ENCODE data around the gene STON2.
"Not testable (repeated sequence)": the region's sequence is repeated elsewhere in the genome, so short reads cannot be mapped to it uniquely, and the experiment has no call there.

Gene STON2

DNA sequence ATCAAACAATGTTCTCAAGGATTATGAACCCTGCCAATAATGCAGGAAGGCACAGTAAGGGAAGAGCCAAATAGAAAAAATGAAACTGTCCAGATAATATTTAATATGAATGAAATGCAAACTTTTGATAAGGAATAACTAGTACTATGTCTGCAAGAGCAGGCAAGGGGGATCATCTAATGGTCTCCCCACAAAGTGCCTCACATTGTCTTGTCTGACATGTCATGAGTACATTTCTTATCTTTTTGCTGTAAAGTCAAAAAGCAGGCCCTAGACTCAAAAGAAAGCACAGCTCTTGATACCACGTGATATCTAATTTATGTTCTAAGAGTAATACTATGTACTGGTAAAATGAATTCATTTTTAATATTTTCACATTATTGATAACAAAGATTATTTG is 135.5 kb downstream of the STON2 start:
- DNase-seq = no peak

DNA sequence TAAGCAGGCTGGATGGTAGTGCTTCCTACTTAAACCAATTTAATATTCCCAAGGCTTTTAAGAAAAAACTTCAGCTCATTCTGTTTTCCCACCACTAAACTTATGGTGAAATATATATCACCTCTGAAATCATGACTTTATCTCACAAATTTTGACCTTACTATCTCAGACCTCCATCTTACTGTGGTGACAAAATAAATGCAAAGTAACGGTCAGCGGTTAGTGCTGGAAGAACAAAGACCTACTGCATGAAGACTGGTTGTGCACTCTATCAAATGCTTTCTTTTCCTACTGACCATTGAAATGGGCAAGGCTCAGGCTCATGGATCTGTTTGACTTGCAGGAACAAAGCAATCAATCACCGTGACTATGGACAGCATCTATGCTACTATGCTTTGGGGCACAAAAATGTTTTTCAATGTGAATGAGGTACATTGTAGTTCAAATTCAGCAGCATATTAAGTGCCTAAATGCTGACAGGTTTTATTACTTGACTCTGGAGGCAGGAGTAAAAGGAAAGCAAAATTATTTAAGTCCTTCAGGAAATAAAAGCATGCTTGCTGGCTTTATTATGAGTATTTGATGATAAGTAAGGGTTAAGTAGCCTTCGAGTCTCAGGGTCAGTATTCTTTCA is 136.2 kb downstream of the STON2 start:
- peak; percentile 71 for DNase-seq

DNA sequence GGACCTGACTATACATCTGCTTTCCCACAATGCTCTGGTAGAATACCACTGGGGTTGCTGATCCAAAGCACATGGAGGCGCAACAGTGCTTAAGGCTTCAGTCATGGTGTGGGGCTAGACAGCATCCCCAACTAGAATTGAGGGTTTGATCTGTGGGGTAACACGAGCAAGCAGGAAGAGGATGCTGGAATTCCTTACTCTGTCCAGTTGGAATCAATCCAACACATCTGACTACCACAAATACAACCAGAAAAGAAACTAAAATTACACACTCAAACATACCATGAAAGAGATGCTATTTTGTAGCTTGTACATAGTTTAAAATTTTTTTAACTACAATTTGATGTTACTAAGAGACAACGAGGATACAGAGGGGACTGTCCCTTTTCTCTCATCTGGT is 138.9 kb downstream of the STON2 start:
- DNase-seq = no peak

DNA sequence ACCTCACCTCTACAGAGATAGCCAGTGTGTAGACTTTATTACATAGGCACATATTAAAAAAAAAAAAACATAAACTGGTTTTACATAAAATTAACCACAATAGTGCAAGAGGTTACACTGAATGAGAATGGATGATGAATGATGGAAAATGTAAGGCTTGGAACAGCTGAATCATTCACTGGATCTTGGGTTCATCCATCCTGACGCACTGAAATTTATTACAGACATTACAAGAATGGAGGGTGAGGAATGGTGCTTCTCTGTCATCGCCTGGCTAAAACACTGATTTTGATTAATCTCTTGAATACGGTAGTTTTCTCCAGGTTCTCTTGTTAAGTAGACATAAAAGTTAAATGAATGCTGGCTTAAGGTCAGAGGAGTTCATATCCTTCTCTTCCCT is 139.4 kb downstream of the STON2 start:
- DNase-seq = no peak

DNA sequence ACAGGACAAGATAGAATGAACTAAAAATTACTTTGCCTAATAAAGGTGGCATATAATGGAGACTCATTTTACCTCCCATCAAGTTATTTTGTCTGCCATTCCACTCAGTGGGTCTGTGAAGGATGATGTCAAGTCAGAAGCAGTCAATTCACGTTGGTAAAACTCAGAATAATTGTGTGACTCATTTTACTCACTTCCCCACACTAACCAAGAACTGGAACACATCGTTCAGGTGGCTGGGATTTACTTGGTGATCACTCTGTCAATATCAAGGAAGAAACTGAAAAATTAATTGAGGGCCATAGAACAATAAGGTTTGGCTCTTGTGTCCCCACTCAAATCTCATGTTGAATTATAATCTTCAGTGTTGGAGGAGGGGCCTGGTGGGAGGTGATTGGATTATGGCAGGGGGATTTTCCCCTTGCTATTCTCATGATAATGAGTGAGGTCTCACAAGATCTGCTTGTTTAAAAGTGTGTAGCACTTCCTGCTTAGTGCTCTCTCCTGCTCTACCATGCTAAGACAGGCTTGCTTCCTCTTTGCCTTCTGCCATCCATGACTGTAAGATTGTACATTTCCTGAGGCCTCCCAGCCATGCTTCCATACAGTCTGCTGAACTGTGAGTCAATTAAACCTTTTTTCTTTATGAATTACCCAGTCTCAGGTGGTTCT is 143.7 kb downstream of the STON2 start:
- no peak for DNase-seq

DNA sequence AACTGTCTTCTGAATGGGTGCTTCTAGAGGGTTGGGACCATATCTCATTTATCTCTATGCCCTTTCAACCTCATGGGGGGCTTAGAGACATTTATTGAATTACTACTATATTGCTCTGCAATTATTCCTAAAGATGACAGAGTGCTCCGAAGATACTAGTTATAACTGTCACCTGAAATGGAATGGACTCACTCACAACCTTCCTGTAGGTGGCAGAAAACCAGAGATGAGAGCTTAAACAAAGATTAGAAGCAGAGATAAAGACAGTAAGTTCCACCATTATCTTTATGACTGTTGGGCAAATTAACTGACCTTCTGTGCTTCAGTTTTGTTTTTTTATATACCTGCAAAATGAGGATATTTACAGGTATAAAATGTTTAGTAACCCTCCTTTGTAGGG is 147.8 kb downstream of the STON2 start:
- peak; percentile 13 for DNase-seq

DNA sequence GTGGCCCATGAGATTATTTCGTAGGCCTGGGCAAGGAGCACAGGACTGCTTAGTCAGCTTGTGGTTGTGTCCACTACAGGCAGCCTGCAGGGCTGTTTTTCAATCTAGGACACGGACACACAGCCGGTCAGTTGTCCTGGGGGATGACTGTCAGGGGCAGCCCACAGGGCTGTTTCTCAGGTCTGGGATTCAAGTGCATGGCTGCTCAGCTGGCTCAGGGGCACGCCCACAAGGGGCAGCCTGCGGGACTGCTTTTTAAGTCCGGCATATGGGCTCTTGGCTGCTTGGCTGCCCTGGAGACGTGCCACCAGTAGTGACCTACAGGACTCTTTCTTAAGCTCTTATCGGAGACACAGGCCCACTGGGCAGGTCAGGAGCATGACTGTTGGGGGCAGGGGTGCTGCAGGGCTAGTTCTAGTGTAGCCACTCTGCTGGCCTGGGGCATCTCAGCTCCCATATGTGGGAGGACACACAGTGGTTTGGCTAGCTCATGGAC is 152.8 kb downstream of the STON2 start:
- no peak for DNase-seq

DNA sequence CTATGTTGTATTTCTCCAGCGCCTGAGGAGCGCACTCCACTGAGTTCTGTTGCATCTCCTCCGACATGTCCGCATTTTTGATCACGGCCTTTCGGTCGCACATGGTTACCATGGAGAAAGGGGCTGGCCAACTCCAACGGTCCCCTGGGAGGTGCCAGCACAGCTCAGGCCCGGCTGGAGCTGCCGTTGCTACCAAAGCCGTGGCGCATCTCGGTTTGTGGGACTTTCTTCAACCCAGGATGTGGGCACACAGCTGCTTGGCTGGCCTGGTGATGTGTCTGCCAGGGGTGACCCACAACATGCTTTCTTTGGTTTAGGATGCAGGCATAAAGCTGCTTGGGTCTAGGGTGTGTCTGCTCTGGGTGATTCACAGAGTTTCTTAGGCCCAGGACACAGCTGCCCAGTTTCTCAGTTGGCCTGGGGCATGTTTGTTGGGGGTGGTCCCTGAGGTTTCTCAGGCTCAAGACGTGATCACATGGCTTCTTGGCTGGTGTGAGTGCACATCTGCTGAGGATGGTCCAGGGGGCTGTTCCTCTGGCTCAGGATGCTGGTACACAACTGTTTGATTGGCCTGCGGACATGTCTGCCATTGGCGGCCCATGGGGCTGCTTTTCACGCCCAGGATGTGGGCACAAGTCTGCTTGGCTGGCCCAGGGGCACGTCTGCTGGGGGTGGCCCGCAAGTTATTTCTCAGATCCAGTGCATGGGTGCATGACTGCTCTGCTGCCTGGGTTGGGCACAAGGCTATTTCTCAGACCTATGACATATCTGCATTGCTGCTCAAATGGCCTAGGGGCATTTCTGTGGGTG is 153.5 kb downstream of the STON2 start:
- DNase-seq = no peak

DNA sequence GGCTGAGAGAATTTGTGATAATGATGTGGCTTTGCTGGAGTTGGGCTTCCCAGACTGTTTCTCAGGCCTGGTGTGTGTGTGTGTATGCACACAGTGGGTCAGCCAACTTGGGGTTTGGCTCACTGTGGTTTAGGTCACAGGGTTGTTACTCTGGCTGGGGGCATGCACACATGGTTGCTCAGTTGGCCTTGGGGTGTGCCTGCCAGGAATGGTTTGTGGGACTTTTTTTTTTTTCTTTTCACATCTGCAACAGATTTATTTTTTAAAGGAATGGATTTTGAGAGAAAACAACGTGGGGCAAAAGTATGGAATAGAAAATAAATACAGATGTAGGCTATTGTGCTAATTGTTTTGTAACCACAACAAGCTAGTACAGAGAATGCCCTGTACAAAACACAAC is 154.4 kb downstream of the STON2 start:
- DNase-seq = no peak

DNA sequence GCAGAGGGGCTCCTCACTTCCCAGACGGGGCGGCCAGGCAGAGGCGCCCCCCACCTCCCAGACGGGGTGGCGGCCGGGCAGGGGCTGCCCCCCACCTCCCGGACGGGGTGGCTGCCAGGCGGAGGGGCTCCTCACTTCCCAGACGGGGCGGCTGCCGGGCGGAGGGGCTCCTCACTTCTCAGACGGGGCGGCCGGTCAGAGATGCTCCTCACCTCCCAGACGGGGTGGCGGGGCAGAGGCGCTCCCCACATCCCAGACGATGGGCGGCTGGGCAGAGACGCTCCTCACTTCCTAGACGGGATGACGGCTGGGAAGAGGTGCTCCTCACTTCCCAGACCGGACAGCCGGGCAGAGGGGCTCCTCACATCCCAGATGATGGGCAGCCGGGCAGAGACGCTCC is 155.7 kb downstream of the STON2 start:
- DNase-seq = not testable (repeated sequence)

DNA sequence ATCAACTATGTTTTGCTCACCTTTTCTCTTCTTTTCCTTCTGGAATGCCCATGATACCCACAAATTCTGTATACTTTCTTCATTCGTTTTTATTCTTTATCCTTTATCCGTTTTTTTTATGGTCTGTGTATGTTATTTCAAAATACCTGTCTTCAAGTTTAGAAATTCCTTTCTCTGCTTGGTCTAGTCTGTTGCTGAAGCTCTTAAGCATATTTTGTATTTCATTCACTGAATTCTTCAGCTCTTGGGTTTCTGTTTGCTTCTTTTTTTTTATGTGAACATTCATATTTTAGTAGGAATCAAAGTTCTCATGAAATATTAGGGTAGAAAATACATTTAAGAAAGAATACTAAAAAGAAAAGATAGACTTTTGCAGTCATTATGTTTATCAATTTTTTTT is 156.6 kb downstream of the STON2 start:
- no peak for DNase-seq

DNA sequence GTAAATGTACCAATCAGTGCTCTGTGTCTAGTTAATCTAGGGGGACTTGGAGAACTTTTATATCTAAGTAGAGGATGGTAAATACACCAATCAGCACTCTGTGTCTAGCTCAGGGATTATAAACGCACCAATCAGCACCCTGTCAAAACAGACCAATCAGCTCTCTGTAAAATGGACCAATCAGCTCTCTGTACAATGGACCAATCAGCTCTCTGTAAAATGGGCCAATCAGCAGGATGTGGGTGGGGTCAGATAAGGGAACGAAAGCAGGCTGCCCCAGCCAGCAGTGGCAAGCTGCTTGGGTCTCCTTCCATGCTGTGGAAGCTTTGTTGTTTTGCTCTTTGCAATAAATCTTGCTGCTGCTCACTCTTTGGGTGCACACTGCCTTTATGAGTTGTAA is 163.3 kb downstream of the STON2 start:
- not testable (repeated sequence) for DNase-seq

DNA sequence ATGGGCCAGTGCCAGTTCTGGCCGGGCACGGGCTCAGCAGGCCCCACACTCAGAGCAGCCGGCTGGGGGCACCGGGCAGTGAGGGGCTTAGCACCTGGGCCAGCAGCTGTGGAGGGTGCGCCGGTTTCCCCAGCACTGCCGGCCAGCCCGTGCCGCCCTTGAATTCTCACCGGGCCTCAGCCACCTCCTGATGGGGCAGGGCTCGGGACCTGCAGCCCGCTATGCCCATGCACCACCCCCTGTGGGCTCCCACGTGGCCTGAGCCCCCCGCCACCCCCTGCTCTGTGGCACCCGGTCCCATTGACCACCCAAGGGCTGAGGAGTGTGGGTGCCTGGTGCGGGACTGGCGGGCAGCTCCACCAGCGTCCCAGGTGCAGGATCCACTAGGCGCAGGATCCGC is 164.0 kb downstream of the STON2 start:
- DNase-seq = no peak

DNA sequence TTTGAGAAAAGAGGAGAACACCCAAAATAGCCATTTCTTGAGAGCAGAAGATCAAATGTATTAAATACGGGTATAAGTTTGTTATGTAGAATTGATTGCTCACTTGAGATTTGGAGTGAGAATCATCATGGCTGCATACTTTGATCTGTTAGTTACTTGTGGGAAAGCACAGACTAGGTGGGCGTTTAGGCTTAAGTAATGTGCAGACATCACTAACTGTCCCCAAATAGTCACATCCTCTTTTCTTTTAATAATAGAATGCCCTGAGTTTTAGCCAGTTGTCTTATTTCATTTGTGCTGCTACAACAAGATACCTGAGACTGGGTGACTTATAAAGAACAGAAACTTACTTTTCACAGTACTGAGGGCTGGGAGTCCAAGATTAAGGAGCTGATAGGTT is 165.0 kb downstream of the STON2 start:
- no peak for DNase-seq

DNA sequence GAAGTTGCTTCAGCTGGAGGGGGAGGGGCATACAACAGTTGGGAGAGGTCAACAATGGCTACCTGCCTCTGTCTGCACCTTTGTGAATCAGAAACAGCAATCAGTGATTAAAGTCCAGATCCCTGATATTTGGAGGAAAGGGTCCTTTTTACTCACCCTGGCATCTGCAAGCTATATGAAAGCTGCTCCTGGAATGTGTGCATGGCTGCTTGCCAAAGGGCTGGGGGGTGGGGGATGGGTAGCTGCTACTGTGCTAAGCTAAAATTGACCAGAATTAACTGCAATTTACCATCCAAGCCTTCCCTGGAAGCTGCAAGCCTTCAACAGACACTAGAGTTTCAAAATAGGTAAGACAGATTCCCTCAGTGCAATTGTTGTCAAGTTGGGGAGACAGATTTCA is 165.8 kb downstream of the STON2 start:
- peak; percentile 49 for DNase-seq

DNA sequence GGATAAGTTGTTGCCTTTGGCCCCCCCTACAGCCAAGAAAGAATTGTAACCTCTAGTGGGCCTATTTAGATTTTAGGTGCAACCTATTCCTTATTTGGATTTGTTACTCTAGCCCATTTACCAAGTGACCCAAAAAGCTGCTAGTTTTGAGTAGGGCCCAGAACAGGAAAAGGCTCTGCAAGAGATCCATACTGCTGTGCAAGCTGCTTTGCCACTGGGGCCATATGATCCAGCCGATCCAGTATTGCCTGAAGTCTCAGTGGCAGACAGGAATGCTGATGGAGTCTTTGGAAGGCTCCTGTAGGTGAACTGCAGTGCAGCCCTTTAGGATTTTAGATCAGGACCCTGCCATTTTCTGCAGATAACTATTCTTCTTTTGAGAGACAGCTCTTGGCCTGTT is 166.5 kb downstream of the STON2 start:
- no peak for DNase-seq

DNA sequence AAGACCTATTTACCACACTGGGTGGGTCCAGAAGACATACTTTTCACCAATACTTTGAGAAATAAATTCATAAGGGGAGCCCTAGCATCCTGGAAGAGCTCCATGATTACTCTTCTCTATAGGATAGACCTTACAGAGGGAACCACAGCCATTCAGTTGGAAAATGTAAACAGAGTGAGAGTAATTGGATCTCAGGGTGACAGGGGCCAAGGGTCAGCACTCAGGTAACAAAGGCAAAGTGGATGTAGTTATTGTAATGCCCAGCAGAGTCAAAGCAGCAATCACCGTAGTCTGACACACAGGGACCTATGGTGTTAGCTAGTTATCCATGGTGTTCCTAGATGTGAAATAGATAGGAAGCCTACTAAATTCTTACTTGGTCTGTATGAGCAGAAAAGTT is 168.6 kb downstream of the STON2 start:
- peak; percentile 77 for DNase-seq

DNA sequence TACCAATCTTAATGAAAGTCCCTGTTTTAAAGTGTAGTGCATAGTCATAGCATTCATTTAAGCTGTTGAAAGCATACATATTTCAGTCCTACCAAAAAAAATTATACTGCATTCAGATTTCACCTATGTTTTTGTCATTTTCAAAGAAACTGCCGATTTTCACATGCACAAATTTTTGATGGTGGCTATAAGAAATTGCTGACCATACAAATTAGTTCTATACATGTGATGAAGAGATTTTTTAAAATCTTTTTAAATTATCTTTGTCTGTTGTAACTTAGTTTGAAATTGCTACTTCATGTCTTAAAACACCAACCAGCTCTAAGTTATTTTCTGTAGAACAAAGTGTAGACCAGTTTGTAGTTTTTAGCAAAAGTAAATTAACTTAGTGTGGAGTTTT is 175.9 kb downstream of the STON2 start:
- no peak for DNase-seq

DNA sequence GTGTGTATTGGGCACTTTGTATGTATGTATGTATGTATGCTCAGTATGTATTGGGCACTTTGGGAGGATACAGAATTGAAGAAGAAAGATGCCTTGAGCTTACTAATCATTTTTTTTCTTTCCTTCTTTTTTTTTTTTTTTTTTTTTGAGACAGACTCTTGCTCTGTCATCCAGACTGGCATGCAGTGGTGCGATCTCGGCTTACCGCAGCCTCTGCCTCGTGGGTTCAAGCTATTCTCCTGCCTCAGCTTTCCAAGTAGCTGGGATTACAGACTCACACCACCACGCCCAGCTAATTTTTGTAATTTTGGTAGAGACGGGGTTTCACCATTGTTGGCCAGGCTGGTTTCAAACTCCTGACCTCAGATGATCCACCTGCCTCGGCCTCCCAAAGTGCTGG is 176.3 kb downstream of the STON2 start:
- not testable (repeated sequence) for DNase-seq

DNA sequence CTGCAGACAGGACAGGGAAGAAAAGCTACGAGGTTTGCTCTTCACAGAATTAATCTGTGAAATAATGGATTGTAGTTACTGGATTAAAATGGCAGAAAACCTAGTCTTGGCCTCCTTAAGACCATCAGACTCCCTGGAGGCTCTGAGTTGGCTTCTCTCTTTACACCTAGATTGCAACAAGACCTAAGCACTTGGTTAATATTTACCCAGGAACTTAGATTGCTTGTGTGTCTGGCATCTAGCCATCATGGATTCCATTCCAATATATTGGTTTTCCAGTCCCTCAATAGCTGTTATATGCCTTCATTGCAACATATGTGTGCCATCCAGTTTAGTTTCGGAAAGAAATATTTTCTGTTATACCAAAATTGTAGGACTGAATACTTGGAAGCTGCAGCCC is 177.4 kb downstream of the STON2 start:
- peak; percentile 41 for DNase-seq

DNA sequence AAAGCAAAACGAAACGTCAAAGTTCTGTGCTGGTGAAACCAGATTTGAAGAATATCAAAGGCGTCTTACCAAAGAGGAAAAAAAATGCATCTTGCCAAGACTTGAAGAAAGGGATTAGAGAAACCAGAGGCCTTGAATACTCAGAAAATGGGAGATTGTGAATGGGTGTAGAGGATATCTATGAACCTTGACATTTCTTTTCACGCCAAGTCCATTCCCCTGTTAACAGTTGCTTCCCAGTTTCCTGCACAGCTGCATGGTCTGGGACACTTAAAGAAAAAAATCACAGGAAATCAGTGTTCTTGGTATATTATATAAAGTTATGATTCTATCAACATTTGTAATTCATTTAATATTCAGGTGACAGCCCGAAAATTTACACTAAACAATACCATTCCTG is 178.0 kb downstream of the STON2 start:
- no peak for DNase-seq

DNA sequence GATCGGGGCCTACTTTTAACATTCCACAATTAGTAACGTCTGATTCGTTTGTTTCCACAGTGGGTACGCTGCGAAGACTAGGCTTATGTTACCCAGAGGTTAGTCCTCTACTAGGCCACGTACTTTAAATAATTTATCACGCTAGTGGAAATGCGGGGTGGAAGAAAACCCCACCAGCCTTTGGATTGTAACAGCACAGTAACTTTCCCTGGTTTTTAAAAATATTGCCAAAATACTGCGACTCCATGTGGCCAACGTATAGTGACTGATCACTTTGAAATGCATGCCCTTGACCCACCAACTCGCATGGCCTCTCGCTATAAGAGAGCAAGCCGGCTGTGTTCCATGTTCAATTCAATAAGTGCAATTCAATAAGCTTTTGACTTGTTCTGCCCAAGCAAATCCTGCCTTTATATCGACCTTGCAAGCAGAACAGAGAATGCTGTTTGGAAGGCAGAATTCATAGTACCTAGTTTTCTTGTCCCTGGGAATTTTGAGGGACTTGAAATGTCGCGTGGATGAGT is 178.5 kb downstream of the STON2 start:
- peak; percentile 46 for DNase-seq

DNA sequence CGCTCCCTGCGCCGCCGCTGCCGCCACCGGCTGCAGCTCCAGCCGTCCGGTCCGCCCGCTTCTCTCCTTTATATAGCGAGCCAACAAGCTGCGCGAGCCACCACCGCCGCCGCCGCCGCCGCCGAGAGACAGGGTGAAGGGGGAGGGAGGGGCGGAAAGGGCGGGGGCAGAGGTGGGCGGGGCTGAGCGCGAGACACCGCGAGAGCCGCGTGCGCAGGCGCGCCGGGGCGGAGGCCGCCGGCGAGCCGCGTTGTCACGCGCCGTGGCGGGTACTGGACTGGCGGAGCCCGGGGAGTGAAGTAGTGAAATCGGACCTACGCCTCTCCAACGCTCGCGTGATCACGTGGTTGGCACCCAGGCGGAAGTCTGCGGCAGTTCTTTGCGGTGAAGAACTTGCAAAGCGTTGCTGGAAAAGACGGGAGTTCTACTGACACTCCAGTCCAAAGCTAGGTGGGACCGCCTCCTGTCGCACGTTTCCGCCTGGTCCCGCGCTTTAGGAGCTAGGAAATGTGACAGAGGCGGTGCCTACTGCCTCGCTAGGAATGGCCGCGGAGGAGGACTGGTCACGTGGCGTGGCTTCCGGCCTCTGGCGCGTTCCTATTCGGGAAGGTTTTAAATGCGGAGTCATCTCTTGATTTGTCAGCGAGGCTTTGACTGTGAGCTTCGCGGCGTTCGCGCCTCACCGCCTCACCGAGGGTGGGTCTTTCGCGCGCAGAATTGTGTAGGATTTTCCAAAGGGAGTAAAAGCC is 179.1 kb downstream of the STON2 start, which contains the start of gene GTF2A1:
TSS of gene GTF2A1 (minus strand) at position 130 of the 749 bp plus-strand sequence. CDS start 441 bp downstream, outside the sequence.
- DNase-seq = peak; percentile 99

All from NCI-H69 (cell line).